Thyroid gland (tissue), 4 donors: ENCODE measurements around the gene PTPRG. TPM values are rescaled to one million over a fixed set of nuclear protein-coding genes. Genes with fewer than 3 reads are reported as not detected.

Experiments used
- DNase-seq, 2 donors: peaks; one replicate each; pipeline ENCODE4 v3.0.0-alpha.2; 2019
- H3K27ac ChIP-seq, 3 donors: fragments of 200-600 bp; sonication (generic); 1 replicate in 2 of 3; 2 replicates in 1 of 3; pipeline ENCODE4 v1.5.1; 2016 to 2019; ENCODE audit warnings: mild to moderate bottlenecking in 1 of 3, moderate library complexity in 1 of 3
- H3K27me3 ChIP-seq: fragments of 200-600 bp; sonication (generic); one replicate; pipeline ENCODE4 v1.5.1; 2019
- H3K36me3 ChIP-seq, 2 donors: fragments of 200-600 bp; sonication (generic); one replicate each; pipeline ENCODE4 v1.5.1; 2016 to 2019
- H3K4me1 ChIP-seq, 2 donors: fragments of 200-600 bp; sonication (generic); one replicate each; pipeline ENCODE4 v1.5.1; 2017 to 2019
- H3K4me3 ChIP-seq, 3 donors: fragments of 200-600 bp; sonication (generic); replicated peaks in 1 of 3; 1 replicate in 2 of 3; 2 replicates in 1 of 3; pipeline ENCODE4 v1.5.1; 2016; ENCODE audit warnings: mild to moderate bottlenecking in 1 of 3
- H3K9me3 ChIP-seq: fragments of 200-600 bp; sonication (generic); one replicate; pipeline ENCODE4 v1.5.1; 2017
- POLR2A ChIP-seq, 2 donors: fragments of 450-650 bp; IDR thresholded peaks; one replicate each; pipeline ENCODE4 v1.6.1; 2017; ENCODE audit warnings: antibody characterized with exemption in 2 of 2, mild to moderate bottlenecking in 2 of 2, moderate library complexity in 1 of 2
- WGBS, 2 donors: methylation state at CpG; one replicate each; pipeline ENCODE4 v1.1.5; 2017; 5-methylcytosine and 5-hydroxymethylcytosine counted together
- intact Hi-C: fragments of 100-400 bp; cut with DNase I; formaldehyde crosslinking; loops from one replicate; pipeline ENCODE4 v1.15.1; 2023
- total RNA-seq, 4 donors: library from RNA; depleted of rRNA; stranded (reverse); fragments of >200 nt; gene quantifications; one replicate each; pipeline ENCODE4 v1.2.3, GENCODE V29; 2016
- TF ChIP-seq, protein P1 (sequence below), 6 experiments: fragments of 200-600 bp in 3 of 6; fragments of 450-650 bp in 3 of 6; sonication (generic) in 3 of 6; IDR thresholded peaks; one replicate each; pipeline ENCODE4 v1.5.1; 2016 to 2019; ENCODE audit warnings: antibody characterized with exemption in 6 of 6, mild to moderate bottlenecking in 2 of 6, inconsistent platforms in 1 of 6, moderate library complexity in 1 of 6

PTPRG gene
- total RNA-seq, 4 donors from 2014 or later: 81.6 to 207 (median 132) TPM

DNA sequence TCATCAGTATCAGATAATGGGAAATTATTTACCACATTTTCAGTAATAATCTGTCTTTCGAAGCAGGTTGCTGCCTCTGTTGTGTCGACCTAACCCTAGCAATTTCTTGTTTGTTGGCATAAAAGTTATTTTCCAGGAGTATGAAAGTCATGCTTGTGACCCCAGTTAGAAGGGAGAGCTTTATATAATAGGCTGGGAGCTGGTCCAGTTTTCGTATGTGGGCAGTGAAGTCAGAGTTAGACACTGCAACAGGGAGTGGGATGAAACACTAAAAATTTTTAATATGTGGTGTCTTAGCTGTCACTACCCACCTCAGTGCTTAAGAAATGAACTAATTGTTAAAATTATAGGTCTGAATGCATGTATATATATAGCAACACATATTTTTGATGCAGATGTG lies 463.5 kb downstream of the PTPRG start:
- TF ChIP-seq POLR2A (IDR thresholded peaks at IDR 0.05): no peak
- TF ChIP-seq, protein P1, sequence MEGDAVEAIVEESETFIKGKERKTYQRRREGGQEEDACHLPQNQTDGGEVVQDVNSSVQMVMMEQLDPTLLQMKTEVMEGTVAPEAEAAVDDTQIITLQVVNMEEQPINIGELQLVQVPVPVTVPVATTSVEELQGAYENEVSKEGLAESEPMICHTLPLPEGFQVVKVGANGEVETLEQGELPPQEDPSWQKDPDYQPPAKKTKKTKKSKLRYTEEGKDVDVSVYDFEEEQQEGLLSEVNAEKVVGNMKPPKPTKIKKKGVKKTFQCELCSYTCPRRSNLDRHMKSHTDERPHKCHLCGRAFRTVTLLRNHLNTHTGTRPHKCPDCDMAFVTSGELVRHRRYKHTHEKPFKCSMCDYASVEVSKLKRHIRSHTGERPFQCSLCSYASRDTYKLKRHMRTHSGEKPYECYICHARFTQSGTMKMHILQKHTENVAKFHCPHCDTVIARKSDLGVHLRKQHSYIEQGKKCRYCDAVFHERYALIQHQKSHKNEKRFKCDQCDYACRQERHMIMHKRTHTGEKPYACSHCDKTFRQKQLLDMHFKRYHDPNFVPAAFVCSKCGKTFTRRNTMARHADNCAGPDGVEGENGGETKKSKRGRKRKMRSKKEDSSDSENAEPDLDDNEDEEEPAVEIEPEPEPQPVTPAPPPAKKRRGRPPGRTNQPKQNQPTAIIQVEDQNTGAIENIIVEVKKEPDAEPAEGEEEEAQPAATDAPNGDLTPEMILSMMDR (IDR thresholded peaks at IDR 0.05): no peak

DNA sequence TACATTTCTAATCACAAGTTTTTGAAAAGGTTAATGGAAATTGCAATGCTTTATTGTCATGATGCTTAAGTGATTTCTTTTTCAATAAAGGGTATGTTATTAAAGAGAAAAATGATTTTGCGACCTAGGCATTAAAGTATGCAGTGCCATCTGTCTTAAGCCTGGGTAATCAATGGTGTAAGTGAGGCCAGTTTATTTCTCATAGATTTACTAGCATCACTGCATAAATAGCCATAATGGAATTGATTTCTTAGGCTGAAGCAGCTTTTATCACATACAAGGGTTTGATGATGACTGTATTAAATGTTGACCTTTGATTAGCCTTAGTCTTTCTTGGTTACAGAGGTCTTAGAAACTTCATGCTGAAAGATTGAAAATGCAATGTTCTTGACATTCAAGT lies 464.5 kb downstream of the PTPRG start:
- Histone ChIP-seq H3K4me1 (no peaks in the 10 kb centered on the region), H3K36me3 (no peaks in the 10 kb centered on the region), H3K4me3 (no peak overlapping the region), H3K9me3 (no peaks in the 10 kb centered on the region), H3K27me3 (no peaks in the 10 kb centered on the region), H3K27ac (no peak overlapping the region)
- intact Hi-C loops: no loop called here
- TF ChIP-seq, protein P1 (IDR thresholded peaks at IDR 0.05): no peak
- TF ChIP-seq POLR2A (IDR thresholded peaks at IDR 0.05): no peak
- 94 to 96% methylated on average over 1 of the region's 1 CpG for WGBS, 2 donors
- DNase-seq: no peak

More for the DNA sequence above, 463.5 kb downstream of the PTPRG start:
- WGBS, 2 donors: 85 to 90% methylated on average over 3 of the region's 3 CpGs
- H3K4me1 ChIP-seq: no peaks in the 10 kb centered on the region
- no peak overlapping the region for H3K27ac ChIP-seq
- intact Hi-C loops: no loop called here
- no peak for DNase-seq
- H3K4me3 ChIP-seq: no peak overlapping the region
- H3K27me3 ChIP-seq: no peaks in the 10 kb centered on the region
- no peaks in the 10 kb centered on the region for H3K36me3 ChIP-seq
- H3K9me3 ChIP-seq: no peaks in the 10 kb centered on the region

DNA sequence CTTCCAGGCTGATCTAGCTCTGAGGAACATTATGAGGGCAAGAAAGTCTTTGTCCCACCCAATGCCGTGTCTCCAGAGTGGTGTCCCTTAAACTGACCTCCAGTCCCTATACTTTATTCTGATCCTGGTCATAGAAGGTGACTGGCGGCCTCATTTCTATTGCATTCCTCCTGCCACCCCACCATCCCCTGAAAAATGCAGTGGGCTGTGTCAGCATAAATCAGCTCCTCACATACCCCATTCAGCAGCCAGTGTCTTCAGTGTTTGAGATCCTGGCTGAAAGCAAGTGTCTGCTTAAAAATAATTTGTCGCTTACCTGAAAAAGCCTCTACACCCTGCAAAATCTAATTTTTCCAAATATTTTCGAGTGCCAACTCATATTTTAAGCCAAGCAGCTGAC lies 465.9 kb downstream of the PTPRG start:
- Histone ChIP-seq H3K27me3 (no peaks in the 10 kb centered on the region), H3K27ac (no peak overlapping the region), H3K9me3 (no peaks in the 10 kb centered on the region), H3K4me1 (no peaks in the 10 kb centered on the region), H3K4me3 (no peak overlapping the region), H3K36me3 (no peaks in the 10 kb centered on the region)
- DNase-seq: no peak
- 86 to 91% methylated on average over 4 of the region's 4 CpGs for WGBS, 2 donors
- TF ChIP-seq, protein P1 (IDR thresholded peaks at IDR 0.05): no peak
- TF ChIP-seq POLR2A (IDR thresholded peaks at IDR 0.05): no peak
- intact Hi-C loops: no loop called here

DNA sequence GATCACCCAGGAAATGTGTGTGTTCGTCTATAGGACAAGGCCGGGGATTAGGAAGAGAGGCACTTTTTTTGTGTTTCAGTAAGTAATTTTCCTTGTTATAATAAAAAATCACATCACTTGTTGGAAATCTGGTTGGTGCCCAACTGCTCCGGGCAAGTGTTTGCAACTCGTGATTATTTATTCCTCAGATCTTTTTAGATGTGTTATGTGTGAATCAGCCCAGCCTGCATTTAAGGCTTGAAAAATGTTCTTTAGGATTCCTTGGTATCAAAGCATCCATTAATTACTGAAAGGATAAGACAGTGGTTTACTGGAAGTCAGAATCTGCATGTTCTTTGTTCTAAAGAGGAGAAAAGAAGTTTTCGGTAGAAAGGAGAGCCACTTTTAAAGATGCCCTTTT lies 466.4 kb downstream of the PTPRG start:
- no peaks in the 10 kb centered on the region for H3K9me3 ChIP-seq
- intact Hi-C loops: no loop called here
- H3K27ac ChIP-seq: no peak overlapping the region
- no peaks in the 10 kb centered on the region for H3K4me1 ChIP-seq
- no peaks in the 10 kb centered on the region for H3K27me3 ChIP-seq
- H3K4me3 ChIP-seq: no peak overlapping the region
- 90 to 95% methylated on average over 5 of the region's 5 CpGs for WGBS, 2 donors
- TF ChIP-seq, protein P1 (IDR thresholded peaks at IDR 0.05): no peak
- TF ChIP-seq POLR2A (IDR thresholded peaks at IDR 0.05): no peak
- no peaks in the 10 kb centered on the region for H3K36me3 ChIP-seq
- no peak for DNase-seq

DNA sequence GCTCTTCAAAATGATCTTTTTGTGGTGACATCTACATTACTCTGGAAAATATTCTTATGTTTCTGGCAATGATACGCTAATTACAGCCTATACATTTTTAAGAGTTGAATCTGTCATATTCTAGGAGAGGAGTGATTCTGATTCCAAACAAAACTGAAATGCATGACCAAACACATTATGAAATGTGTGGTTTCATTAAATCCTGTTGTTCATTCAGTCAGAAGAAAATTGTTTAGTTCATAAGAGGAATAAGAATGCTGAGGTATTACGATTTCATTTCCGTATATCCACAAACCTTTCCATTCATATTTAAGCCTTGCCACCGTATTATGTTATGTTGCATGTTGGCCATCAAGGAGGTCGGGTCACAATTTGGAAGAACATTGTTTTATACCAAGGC lies 466.9 kb downstream of the PTPRG start:
- TF ChIP-seq POLR2A (IDR thresholded peaks at IDR 0.05): no peak
- H3K36me3 ChIP-seq: no peaks in the 10 kb centered on the region
- no peak overlapping the region for H3K4me3 ChIP-seq
- DNase-seq: no peak
- no peaks in the 10 kb centered on the region for H3K27me3 ChIP-seq
- no peaks in the 10 kb centered on the region for H3K9me3 ChIP-seq
- H3K4me1 ChIP-seq: no peaks in the 10 kb centered on the region
- intact Hi-C loops: no loop called here
- 96% methylated on average over 5 of the region's 5 CpGs for WGBS, 2 donors
- no peak overlapping the region for H3K27ac ChIP-seq

DNA sequence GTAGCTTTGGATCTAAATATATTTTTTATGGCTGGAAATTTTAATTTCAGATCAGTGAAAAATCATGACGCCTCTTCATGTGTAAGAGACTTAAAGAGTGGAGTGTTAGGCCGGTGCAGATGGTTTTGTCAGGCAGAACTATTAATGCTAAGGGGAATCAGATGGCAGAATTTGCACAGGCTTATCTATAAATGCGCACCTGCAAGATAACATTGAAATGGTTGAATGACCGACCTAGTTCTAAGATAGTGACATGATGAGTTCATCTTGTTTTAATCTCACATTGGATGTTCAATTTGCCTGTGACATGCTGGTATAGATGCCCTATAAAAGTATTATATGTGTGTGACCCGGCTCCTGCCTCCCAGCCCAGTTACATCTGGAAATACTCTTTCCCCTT lies 471.4 kb downstream of the PTPRG start:
- Histone ChIP-seq H3K36me3 (no peaks in the 10 kb centered on the region), H3K27ac (no peak overlapping the region), H3K9me3 (no peaks in the 10 kb centered on the region), H3K4me3 (no peak overlapping the region), H3K4me1 (peaks cover 0 to 9% of the 10 kb centered on the region in 2 donors), H3K27me3 (no peaks in the 10 kb centered on the region)
- TF ChIP-seq, protein P1 (IDR thresholded peaks at IDR 0.05): no peak
- no peak for TF ChIP-seq POLR2A (IDR thresholded peaks at IDR 0.05)
- WGBS, 2 donors: 96 to 99% methylated on average over 5 of the region's 5 CpGs
- intact Hi-C loops: no loop called here
- no peak for DNase-seq
